Esophagus squamous epithelium (tissue), 5 donors: ENCODE measurements around the gene TBPL1. TPM values are rescaled to one million over a fixed set of nuclear protein-coding genes. Genes with fewer than 3 reads are reported as not detected.

Experiments
- DNase-seq: peaks from one replicate; lab custom pipeline; 2025; lab: John Stamatoyannopoulos, UW
- H3K27ac ChIP-seq, 4 donors: fragments of 200-600 bp; sonication (generic); one replicate each; pipeline ENCODE4 v1.5.1; 2016 to 2019; ENCODE audit warnings: mild to moderate bottlenecking in 1 of 4
- H3K27me3 ChIP-seq, 4 donors: fragments of 200-600 bp; sonication (generic); 1 replicate in 3 of 4; 2 replicates in 1 of 4; pipeline versions ENCODE4 v1.5.1 to v1.6.0; 2017 to 2021; ENCODE audit warnings: antibody characterized with exemption in 1 of 4
- H3K36me3 ChIP-seq, 3 donors: fragments of 200-600 bp; sonication (generic); one replicate each; pipeline ENCODE4 v1.5.1; 2016 to 2019
- H3K4me1 ChIP-seq, 3 donors: fragments of 200-600 bp; sonication (generic); one replicate each; pipeline ENCODE4 v1.5.1; 2017 to 2019
- H3K4me3 ChIP-seq, 4 donors: fragments of 200-600 bp; sonication (generic); 1 replicate in 3 of 4; 2 replicates in 1 of 4; pipeline ENCODE4 v1.5.1; 2016 to 2019; ENCODE audit warnings: mild to moderate bottlenecking in 2 of 4, moderate library complexity in 1 of 4
- H3K9me3 ChIP-seq, 3 donors: fragments of 200-600 bp; sonication (generic); one replicate each; pipeline ENCODE4 v1.5.1; 2016 to 2019
- CTCF ChIP-seq, 6 experiments: fragments of 450-650 bp in 4 of 6; fragments of 200-600 bp in 2 of 6; sonication (generic) in 2 of 6; IDR thresholded peaks; one replicate each; pipeline ENCODE4 v1.5.1; 2016 to 2019; ENCODE audit warnings: antibody characterized with exemption in 6 of 6, mild to moderate bottlenecking in 4 of 6, moderate library complexity in 4 of 6
- POLR2A ChIP-seq, 4 donors: fragments of 450-650 bp; IDR thresholded peaks; one replicate each; pipeline ENCODE4 v1.6.1; 2017; ENCODE audit warnings: antibody characterized with exemption in 4 of 4, mild to moderate bottlenecking in 4 of 4, moderate library complexity in 3 of 4
- WGBS, 2 donors: methylation state at CpG; one replicate each; pipeline ENCODE4 v1.1.5; 2018; 5-methylcytosine and 5-hydroxymethylcytosine counted together
- intact Hi-C: fragments of 100-400 bp; cut with DNase I; formaldehyde crosslinking; loops from one replicate; pipeline ENCODE4 v1.15.0; 2022
- total RNA-seq, 4 donors: library from RNA; depleted of rRNA; stranded (reverse); fragments of >200 nt; gene quantifications; one replicate each; pipeline ENCODE4 v1.1.0, GENCODE V29; 2016
- donor health status: DM: yes; HTN: yes; CAD: no.

The TBPL1 gene
- total RNA-seq, 4 donors from 2014 or later = 9.0 to 27.5 (median 12.0) TPM

- H3K4me3 ChIP-seq = no peak overlapping the region
- WGBS, 2 donors = 41 to 49% methylated on average over 3 of the region's 3 CpGs
- DNase-seq = no peak
- H3K27me3 ChIP-seq = no peaks in the 10 kb centered on the region
- peaks cover 0 to 8% (median 3%) of the 10 kb centered on the region in 3 donors for H3K4me1 ChIP-seq
- intact Hi-C loops = no loop called here
- no peaks in the 10 kb centered on the region for H3K36me3 ChIP-seq
- no peak overlapping the region for H3K27ac ChIP-seq
- H3K9me3 ChIP-seq = no peaks in the 10 kb centered on the region
- TF ChIP-seq POLR2A (IDR thresholded peaks at IDR 0.05) = no peak
- TF ChIP-seq CTCF (IDR thresholded peaks at IDR 0.05) = no peak
Observed at GRCh38 chr6:134000443-134000842, 47.4 kb downstream of the TBPL1 start.

GRCh38 chr6:134002821-134003220 is 49.8 kb downstream of the TBPL1 start:
- H3K27me3 ChIP-seq = no peaks in the 10 kb centered on the region
- 71 to 82% methylated on average over 5 of the region's 5 CpGs for WGBS, 2 donors
- H3K27ac ChIP-seq = no peak overlapping the region
- H3K4me1 ChIP-seq = peaks cover 0 to 10% (median 0%) of the 10 kb centered on the region in 3 donors
- H3K36me3 ChIP-seq = no peaks in the 10 kb centered on the region
- no peak overlapping the region for H3K4me3 ChIP-seq
- H3K9me3 ChIP-seq = no peaks in the 10 kb centered on the region
- TF ChIP-seq POLR2A (IDR thresholded peaks at IDR 0.05) (no peak), CTCF (IDR thresholded peaks at IDR 0.05) (no peak)
- intact Hi-C loops = no loop called here
- DNase-seq = no peak

DNA sequence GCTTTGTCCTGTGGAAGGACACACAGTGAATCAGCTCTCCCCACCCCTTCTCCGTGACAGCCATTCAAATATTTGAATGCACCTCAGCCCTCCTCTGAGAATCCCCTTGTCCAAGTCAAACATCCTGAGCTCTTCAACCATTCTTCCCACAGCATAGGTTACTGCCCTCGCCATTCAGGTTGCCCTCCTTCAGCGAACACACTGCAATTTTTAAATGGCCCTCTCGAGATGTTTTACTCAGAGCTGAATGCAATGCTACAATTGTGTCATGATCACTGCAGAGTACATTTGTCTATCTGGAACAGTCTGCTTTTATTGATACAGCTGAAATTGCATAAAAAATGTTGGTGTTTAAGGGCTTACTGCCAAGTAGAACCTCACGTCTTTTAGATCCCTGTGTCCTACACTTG is 50.5 kb downstream of the TBPL1 start:
- H3K9me3 ChIP-seq = no peaks in the 10 kb centered on the region
- H3K4me3 ChIP-seq = no peak overlapping the region
- DNase-seq = no peak
- no peak overlapping the region for H3K27ac ChIP-seq
- peaks cover 0 to 12% (median 0%) of the 10 kb centered on the region in 3 donors for H3K4me1 ChIP-seq
- no peaks in the 10 kb centered on the region for H3K27me3 ChIP-seq
- intact Hi-C loops = no loop called here
- no peaks in the 10 kb centered on the region for H3K36me3 ChIP-seq
- TF ChIP-seq POLR2A (IDR thresholded peaks at IDR 0.05) = no peak
- WGBS, 2 donors = 70 to 75% methylated on average over 5 of the region's 5 CpGs

- 73 to 75% methylated on average over 4 of the region's 4 CpGs for WGBS, 2 donors
- intact Hi-C loops = no loop called here
- Histone ChIP-seq H3K36me3 (no peaks in the 10 kb centered on the region), H3K4me3 (no peak overlapping the region), H3K27me3 (no peaks in the 10 kb centered on the region), H3K9me3 (no peaks in the 10 kb centered on the region), H3K27ac (no peak overlapping the region), H3K4me1 (peaks cover 0 to 12% (median 0%) of the 10 kb centered on the region in 3 donors)
- TF ChIP-seq CTCF (IDR thresholded peaks at IDR 0.05) = no peak
- TF ChIP-seq POLR2A (IDR thresholded peaks at IDR 0.05) = no peak
- DNase-seq = no peak
Observed at GRCh38 chr6:134004714-134005113, 51.7 kb downstream of the TBPL1 start.

GRCh38 chr6:134005800-134006199 is 52.8 kb downstream of the TBPL1 start:
- peaks cover 0 to 12% (median 0%) of the 10 kb centered on the region in 3 donors for H3K4me1 ChIP-seq
- no peak for TF ChIP-seq POLR2A (IDR thresholded peaks at IDR 0.05)
- no peak for TF ChIP-seq CTCF (IDR thresholded peaks at IDR 0.05)
- H3K4me3 ChIP-seq = no peak overlapping the region
- 54 to 68% methylated on average over 3 to 5 of the region's 6 CpGs for WGBS, 2 donors
- H3K36me3 ChIP-seq = no peaks in the 10 kb centered on the region
- intact Hi-C loops = no loop called here
- no peaks in the 10 kb centered on the region for H3K9me3 ChIP-seq
- DNase-seq = no peak
- no peaks in the 10 kb centered on the region for H3K27me3 ChIP-seq
- no peak overlapping the region for H3K27ac ChIP-seq

GRCh38 chr6:134007077-134007476 is 54.1 kb downstream of the TBPL1 start:
- H3K4me1 ChIP-seq = peaks cover 0 to 12% (median 0%) of the 10 kb centered on the region in 3 donors
- WGBS, 2 donors = 37 to 62% methylated on average over 3 to 4 of the region's 4 CpGs
- H3K36me3 ChIP-seq = no peaks in the 10 kb centered on the region
- no peaks in the 10 kb centered on the region for H3K27me3 ChIP-seq
- intact Hi-C loops = no loop called here
- no peaks in the 10 kb centered on the region for H3K9me3 ChIP-seq
- no peak overlapping the region for H3K4me3 ChIP-seq
- TF ChIP-seq CTCF (IDR thresholded peaks at IDR 0.05) (no peak), POLR2A (IDR thresholded peaks at IDR 0.05) (no peak)
- DNase-seq = no peak
- no peak overlapping the region for H3K27ac ChIP-seq
